Lung (tissue), 12 donors: ENCODE measurements around the gene ZNF544. TPM values are rescaled to one million over a fixed set of nuclear protein-coding genes. Genes with fewer than 3 reads are reported as not detected.
A peak's percentile ranks its signal among the peaks of the same experiment; 100 is the strongest.

Experiments used
- ATAC-seq: fragments of 200-7000 bp; cut with Tn5 transposase; one replicate; pipeline ENCODE4 v1.9.1; 2020; ENCODE audit warnings: moderate number of reproducible peaks; ENCODE audit not compliant: insufficient read depth, low FRiP score
- DNase-seq, 3 donors: peaks; one replicate each; pipeline ENCODE4 v3.0.0-alpha.2; 2013 to 2017
- H3K27ac ChIP-seq, 2 donors: one replicate each; pipeline ENCODE4 v1.5.1; 2013; ENCODE audit warnings: mild to moderate bottlenecking in 2 of 2, moderate library complexity in 2 of 2, control low read depth in 1 of 2, inconsistent platforms in 1 of 2, low read depth in 1 of 2, low read length in 1 of 2
- H3K27me3 ChIP-seq, 3 donors: one replicate each; pipeline ENCODE4 v1.5.1; 2013; ENCODE audit warnings: low read length in 2 of 3; ENCODE audit not compliant: control insufficient read depth in 3 of 3, insufficient read depth in 3 of 3
- H3K36me3 ChIP-seq, 4 donors: one replicate each; pipeline ENCODE4 v1.5.1; 2013; ENCODE audit warnings: low read length in 4 of 4, mild to moderate bottlenecking in 1 of 4, moderate library complexity in 1 of 4; ENCODE audit not compliant: control insufficient read depth in 4 of 4, insufficient read depth in 4 of 4
- H3K4me1 ChIP-seq, 5 donors: one replicate each; pipeline ENCODE4 v1.5.1; 2013; ENCODE audit warnings: low read length in 5 of 5, mild to moderate bottlenecking in 2 of 5, moderate library complexity in 1 of 5; ENCODE audit not compliant: control insufficient read depth in 5 of 5, insufficient read depth in 5 of 5
- H3K4me3 ChIP-seq: one replicate; pipeline ENCODE4 v1.5.1; 2013; ENCODE audit warnings: mild to moderate bottlenecking, control low read depth, moderate library complexity
- H3K9ac ChIP-seq, 2 donors: one replicate each; pipeline ENCODE4 v1.5.1; 2013; ENCODE audit warnings: low read length in 2 of 2, control low read depth in 1 of 2; ENCODE audit not compliant: insufficient read depth in 1 of 2
- H3K9me3 ChIP-seq, 4 donors: one replicate each; pipeline ENCODE4 v1.5.1; 2013; ENCODE audit warnings: low read length in 3 of 4, mild to moderate bottlenecking in 1 of 4, moderate library complexity in 1 of 4; ENCODE audit not compliant: control insufficient read depth in 4 of 4, insufficient read depth in 3 of 4
- WGBS, 2 donors: extraction: QIAGEN DNeasy Blood & Tissue Kit; methylation state at CpG; one replicate each; pipeline ENCODE4 v1.1.7; 2013; 5-methylcytosine and 5-hydroxymethylcytosine counted together
- polyA plus RNA-seq, 2 donors: library from polyadenylated mRNA; stranded (reverse); fragments of 200-250 nt; gene quantifications; one replicate each; pipeline ENCODE4 v1.2.1, GENCODE V29; 2013
- total RNA-seq, 2 donors: library from RNA; depleted of rRNA in 1 of 2; stranded (reverse); fragments of >200 nt in 1 of 2; gene quantifications; one replicate each; pipeline ENCODE4 v1.2.1, GENCODE V29; 2014 to 2021
- TF ChIP-seq, protein P1 (sequence below): IDR thresholded peaks from 2 replicates; pipeline ENCODE4 v1.5.1; 2012; ENCODE audit warnings: mild to moderate bottlenecking; ENCODE audit errors: control extremely low read depth, extremely low read depth
- donor health status: control.
- donor health status: control.
- donor health status: Bipolar disorder and iron deficiency.
- donor health status: healthy.
- donor health status: DM: yes; HTN: yes; CAD: no.

ZNF544 gene
- total and polyA plus RNA-seq, 4 donors, result 9.6 to 41.6 (median 16.7) TPM

DNA sequence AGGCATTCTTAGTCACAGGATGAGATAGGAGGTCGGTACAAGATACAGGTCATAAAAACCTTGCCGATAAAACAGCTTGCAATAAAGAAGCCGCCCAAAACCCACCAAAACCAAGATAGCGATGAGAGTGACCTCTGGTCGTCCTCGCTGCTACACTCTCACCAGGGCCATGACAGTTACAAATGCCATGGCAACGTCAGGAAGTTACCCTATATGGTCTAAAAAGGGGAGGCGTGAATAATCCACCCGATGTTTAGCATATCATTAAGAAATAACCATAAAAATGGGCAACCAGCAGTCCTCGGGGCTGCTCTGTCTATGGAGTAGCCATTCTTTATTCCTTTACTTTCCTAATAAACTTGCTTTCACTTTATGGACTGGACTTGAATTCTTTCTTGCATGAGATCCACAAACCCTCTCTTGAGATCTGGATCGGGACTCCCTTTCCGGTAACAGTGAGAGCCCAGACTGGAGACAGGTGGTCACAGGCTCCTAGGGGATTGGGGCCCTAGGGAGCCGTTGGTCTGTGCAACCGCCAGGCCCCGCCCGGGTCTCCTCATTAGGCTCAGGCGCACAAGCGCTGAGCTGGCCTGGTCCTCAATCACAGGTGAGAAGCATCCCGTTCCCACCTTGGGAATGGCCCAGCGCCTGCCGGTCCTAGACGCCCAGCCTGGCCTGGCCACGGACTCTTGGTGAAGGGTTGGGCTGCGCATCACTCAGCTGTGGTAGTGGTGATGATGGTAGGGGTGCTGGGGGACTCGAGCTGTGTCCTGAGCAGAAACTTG lies 10.9 kb upstream of the ZNF544 start:
- no peak for DNase-seq
- WGBS, 2 donors, result 95 to 96% methylated on average over 25 of the region's 25 CpGs
- peaks cover 3 to 15% (median 10%) of the 10 kb centered on the region in 4 donors for H3K36me3 ChIP-seq
- no peaks in the 10 kb centered on the region for H3K4me1 ChIP-seq
- TF ChIP-seq, protein P1, sequence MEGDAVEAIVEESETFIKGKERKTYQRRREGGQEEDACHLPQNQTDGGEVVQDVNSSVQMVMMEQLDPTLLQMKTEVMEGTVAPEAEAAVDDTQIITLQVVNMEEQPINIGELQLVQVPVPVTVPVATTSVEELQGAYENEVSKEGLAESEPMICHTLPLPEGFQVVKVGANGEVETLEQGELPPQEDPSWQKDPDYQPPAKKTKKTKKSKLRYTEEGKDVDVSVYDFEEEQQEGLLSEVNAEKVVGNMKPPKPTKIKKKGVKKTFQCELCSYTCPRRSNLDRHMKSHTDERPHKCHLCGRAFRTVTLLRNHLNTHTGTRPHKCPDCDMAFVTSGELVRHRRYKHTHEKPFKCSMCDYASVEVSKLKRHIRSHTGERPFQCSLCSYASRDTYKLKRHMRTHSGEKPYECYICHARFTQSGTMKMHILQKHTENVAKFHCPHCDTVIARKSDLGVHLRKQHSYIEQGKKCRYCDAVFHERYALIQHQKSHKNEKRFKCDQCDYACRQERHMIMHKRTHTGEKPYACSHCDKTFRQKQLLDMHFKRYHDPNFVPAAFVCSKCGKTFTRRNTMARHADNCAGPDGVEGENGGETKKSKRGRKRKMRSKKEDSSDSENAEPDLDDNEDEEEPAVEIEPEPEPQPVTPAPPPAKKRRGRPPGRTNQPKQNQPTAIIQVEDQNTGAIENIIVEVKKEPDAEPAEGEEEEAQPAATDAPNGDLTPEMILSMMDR, result no peak
- H3K27me3 ChIP-seq, result no peaks in the 10 kb centered on the region
- H3K9me3 ChIP-seq, result peaks cover 6 to 56% (median 20%) of the 10 kb centered on the region in 4 donors
- ATAC-seq, result no peak
- no peak overlapping the region for H3K27ac ChIP-seq
- H3K4me3 ChIP-seq, result no peak overlapping the region
- no peak overlapping the region for H3K9ac ChIP-seq

DNA sequence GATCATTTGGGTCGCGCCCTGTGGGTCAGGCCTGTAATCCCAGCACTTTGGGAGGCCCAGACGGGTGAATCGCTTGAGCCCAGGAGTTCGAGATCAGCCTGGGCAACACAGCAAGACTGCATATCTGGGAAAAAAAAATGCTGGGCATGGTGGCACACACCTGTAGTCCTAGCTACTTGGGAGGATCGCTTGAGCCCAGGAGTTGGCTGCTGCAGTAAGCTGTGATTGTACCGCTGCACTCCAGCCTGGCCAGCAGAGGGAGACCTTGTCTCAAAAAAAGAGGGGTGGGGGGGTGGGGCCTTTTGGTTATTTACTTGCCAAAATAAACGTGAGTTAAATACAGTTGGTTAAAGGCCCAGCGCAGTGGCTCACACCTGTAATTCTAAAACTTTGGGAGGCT lies 9.8 kb upstream of the ZNF544 start:
- Histone ChIP-seq H3K9ac (no peak overlapping the region), H3K4me3 (no peak overlapping the region), H3K27ac (no peak overlapping the region), H3K4me1 (no peaks in the 10 kb centered on the region), H3K27me3 (no peaks in the 10 kb centered on the region), H3K9me3 (peaks cover 3 to 51% (median 15%) of the 10 kb centered on the region in 4 donors), H3K36me3 (peaks cover 0 to 4% (median 1%) of the 10 kb centered on the region in 4 donors)
- 49 to 53% methylated on average over 9 of the region's 9 CpGs for WGBS, 2 donors
- no peak for DNase-seq
- no peak for ATAC-seq
- TF ChIP-seq, protein P1, result no peak

DNA sequence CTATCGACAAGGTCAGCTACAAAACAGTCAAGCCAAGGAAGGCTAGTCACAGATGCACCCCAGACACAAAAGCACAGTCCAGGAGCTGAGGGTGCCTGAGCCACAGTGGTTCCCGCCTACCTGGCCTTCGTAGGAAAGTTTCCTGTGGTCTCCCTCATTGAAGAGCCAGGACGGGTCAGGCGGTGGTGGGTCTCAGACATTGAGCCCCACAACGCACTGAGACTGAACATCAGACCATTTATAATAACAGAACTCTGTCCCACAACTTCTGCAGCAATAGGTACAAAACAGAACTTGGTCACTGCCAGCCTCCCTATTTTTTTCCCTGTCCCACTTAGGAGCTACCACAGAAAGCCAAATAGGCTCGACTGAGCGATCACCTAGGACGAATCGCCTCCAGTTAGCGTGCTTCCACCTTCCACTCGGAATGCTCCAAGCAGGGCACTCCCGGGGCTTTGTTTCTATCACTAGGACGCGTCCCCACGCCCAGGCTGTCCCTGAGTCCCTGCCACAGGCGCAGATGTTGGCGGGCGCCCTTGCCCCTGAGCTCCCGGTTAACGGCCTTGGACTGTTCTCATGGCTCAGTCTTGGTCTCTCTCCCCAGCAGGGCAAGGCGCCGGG lies 640 bp upstream of the ZNF544 start:
- DNase-seq (peak in 1 of 3 donors; percentile 54), ATAC-seq (no peak)
- peaks cover 0 to 35% (median 14%) of the 10 kb centered on the region in 4 donors for H3K9me3 ChIP-seq

More for the DNA sequence above, 640 bp upstream of the ZNF544 start:
- TF ChIP-seq, protein P1, result no peak
- H3K27ac ChIP-seq, result peak overlapping the region; percentile 65 to 86
- peaks cover 0 to 12% (median 6%) of the 10 kb centered on the region in 5 donors for H3K4me1 ChIP-seq
- H3K36me3 ChIP-seq, result peaks cover 5 to 33% (median 26%) of the 10 kb centered on the region in 4 donors
- WGBS, 2 donors, result 8 to 10% methylated on average over 21 to 23 of the region's 23 CpGs
- peak overlapping the region; percentile 75 for H3K9ac ChIP-seq
- no peaks in the 10 kb centered on the region for H3K27me3 ChIP-seq
- H3K4me3 ChIP-seq, result peak overlapping the region; percentile 63
